CD4-positive, alpha-beta T cell (primary cell): ENCODE results near the gene MUSK. TPM values are rescaled to one million over a fixed set of nuclear protein-coding genes. Genes with fewer than 3 reads are reported as not detected.

Experiments used
- ATAC-seq: fragments of 200-7000 bp; cut with Tn5 transposase; one replicate; pipeline ENCODE4 v1.10.0; 2022; ENCODE audit warnings: mild to moderate bottlenecking; ENCODE audit not compliant: poor library complexity
- CTCF ChIA-PET: fragments of 350-600 bp; sonication (Branson Sonifier 250); formaldehyde crosslinking; loops from one replicate; lab custom pipeline; 2021; ENCODE audit warnings: antibody characterized with exemption, inconsistent platforms; lab: Charles Lee
- POLR2A ChIA-PET: fragments of 350-600 bp; sonication (Branson Sonifier 250); formaldehyde crosslinking; loops from one replicate; lab custom pipeline; 2021; ENCODE audit warnings: antibody characterized with exemption, inconsistent platforms; lab: Charles Lee
- DNase-seq, 14 experiments: peaks; one replicate each; pipeline ENCODE4 v3.0.0-alpha.2; 2013 to 2020; ENCODE audit warnings: mixed read lengths in 2 of 14
- H3K27ac ChIP-seq, 2 donors: one replicate each; pipeline versions ENCODE4 v1.5.1 to v1.7.0; 2013; ENCODE audit warnings: low read length in 2 of 2, low read depth in 1 of 2, mild to moderate bottlenecking in 1 of 2
- H3K27me3 ChIP-seq, 2 experiments: 1 replicate in 1 of 2; 2 replicates in 1 of 2; pipeline versions ENCODE4 v1.6.1 to v1.7.0; 2013; ENCODE audit warnings: low read length in 2 of 2, control low read depth in 1 of 2, mild to moderate bottlenecking in 1 of 2, moderate library complexity in 1 of 2; ENCODE audit not compliant: insufficient read depth in 2 of 2, control insufficient read depth in 1 of 2
- H3K36me3 ChIP-seq: one replicate; pipeline ENCODE4 v1.6.1; 2013; ENCODE audit warnings: low read length, control low read depth; ENCODE audit not compliant: insufficient read depth
- H3K4me1 ChIP-seq: one replicate; pipeline ENCODE4 v1.6.1; 2013; ENCODE audit warnings: low read length, control low read depth; ENCODE audit not compliant: insufficient read depth
- H3K4me3 ChIP-seq: one replicate; pipeline ENCODE4 v1.5.1; 2013; ENCODE audit warnings: mild to moderate bottlenecking, low read length, moderate library complexity
- H3K9me3 ChIP-seq, 2 experiments: 1 replicate in 1 of 2; 2 replicates in 1 of 2; pipeline versions ENCODE4 v1.6.1 to v1.7.0; 2013; ENCODE audit warnings: low read length in 2 of 2, mild to moderate bottlenecking in 2 of 2, control low read depth in 1 of 2, moderate library complexity in 1 of 2; ENCODE audit not compliant: control insufficient read depth in 1 of 2, insufficient read depth in 1 of 2
- H3K27ac Mint-ChIP-seq: one replicate; pipeline ENCODE4 v1.8.0; 2020; ENCODE audit warnings: mixed read lengths
- H3K27me3 Mint-ChIP-seq: one replicate; pipeline ENCODE4 v1.8.0; 2021; ENCODE audit warnings: mixed read lengths
- H3K36me3 Mint-ChIP-seq: one replicate; pipeline ENCODE4 v1.8.0; 2021; ENCODE audit warnings: low read depth, mixed read lengths
- H3K4me1 Mint-ChIP-seq: one replicate; pipeline ENCODE4 v1.8.0; 2021; ENCODE audit warnings: low read depth, mixed read lengths
- H3K4me3 Mint-ChIP-seq: one replicate; pipeline ENCODE4 v1.8.0; 2020; ENCODE audit warnings: mild to moderate bottlenecking, mixed read lengths
- H3K9me3 Mint-ChIP-seq: one replicate; pipeline ENCODE4 v1.8.0; 2020; ENCODE audit warnings: mixed read lengths
- intact Hi-C, 2 experiments: fragments of 100-400 bp; cut with DNase I in 1 of 2; cut with micrococcal nuclease in 1 of 2; formaldehyde crosslinking; loops; one replicate each; pipeline versions ENCODE4 v1.15.1 to v1.9.0; 2023 to 2025; cut with DNase I, micrococcal nuclease
- total RNA-seq, 174 experiments: library from RNA in 2 of 174; stranded (reverse) in 2 of 174; gene quantifications; one replicate each; pipeline ENCODE4 v1.2.3 and lab custom pipeline; 2021 to 2026
- TF ChIP-seq, protein P1 (sequence below): fragments of 200-600 bp; IDR thresholded peaks from one replicate; pipeline ENCODE4 v1.8.0; 2022; ENCODE audit warnings: antibody characterized with exemption, mild to moderate bottlenecking

Gene MUSK
- total RNA-seq, 2 experiments from 2014 or later: not detected

GRCh38 chr9:110745676-110746075 lies 77.1 kb downstream of the MUSK start:
- H3K27me3 Mint-ChIP-seq: no peaks in the 10 kb centered on the region
- no peak for DNase-seq
- intact Hi-C loops: no loop called here

DNA sequence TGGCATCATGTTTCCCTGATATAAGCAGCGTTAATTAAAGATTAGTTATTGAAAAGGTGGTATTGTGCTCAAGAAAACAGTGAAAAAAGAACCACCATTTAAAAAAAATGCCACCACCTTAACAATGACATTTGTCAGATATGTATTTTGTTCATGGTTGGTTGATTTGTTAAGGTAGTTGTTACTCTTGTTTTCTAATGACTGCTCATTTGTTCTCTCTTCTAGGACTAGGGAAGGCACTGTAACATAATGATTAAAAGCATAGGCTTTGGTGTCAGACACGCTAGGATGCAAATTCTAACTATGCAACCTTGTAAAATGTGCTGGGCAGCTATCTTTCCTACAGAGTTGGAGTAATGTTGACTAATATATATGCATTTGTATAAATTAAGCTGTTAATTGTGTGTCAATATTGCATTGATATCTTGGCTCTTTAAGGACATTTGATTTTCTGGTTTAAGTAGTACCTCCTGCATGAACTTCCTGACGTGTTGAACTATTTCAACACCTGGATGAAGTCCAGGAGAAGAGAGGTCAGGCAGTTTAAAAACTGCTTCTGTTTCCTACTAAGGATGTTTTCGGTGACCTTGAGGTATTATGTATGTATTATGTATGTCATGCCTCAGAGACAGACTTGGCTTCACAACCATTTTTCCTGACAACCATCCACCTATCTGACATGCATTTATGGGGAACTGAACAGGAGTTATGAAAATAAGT lies 77.8 kb downstream of the MUSK start:
- intact Hi-C loops: no loop called here
- Mint-ChIP-seq H3K4me1 (no peaks in the 10 kb centered on the region), H3K9me3 (no peaks in the 10 kb centered on the region), H3K27ac (no peak overlapping the region), H3K27me3 (no peaks in the 10 kb centered on the region), H3K36me3 (no peaks in the 10 kb centered on the region), H3K4me3 (no peak overlapping the region)
- TF ChIP-seq, protein P1, sequence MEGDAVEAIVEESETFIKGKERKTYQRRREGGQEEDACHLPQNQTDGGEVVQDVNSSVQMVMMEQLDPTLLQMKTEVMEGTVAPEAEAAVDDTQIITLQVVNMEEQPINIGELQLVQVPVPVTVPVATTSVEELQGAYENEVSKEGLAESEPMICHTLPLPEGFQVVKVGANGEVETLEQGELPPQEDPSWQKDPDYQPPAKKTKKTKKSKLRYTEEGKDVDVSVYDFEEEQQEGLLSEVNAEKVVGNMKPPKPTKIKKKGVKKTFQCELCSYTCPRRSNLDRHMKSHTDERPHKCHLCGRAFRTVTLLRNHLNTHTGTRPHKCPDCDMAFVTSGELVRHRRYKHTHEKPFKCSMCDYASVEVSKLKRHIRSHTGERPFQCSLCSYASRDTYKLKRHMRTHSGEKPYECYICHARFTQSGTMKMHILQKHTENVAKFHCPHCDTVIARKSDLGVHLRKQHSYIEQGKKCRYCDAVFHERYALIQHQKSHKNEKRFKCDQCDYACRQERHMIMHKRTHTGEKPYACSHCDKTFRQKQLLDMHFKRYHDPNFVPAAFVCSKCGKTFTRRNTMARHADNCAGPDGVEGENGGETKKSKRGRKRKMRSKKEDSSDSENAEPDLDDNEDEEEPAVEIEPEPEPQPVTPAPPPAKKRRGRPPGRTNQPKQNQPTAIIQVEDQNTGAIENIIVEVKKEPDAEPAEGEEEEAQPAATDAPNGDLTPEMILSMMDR: no peak
- H3K4me1 ChIP-seq: no peaks in the 10 kb centered on the region
- DNase-seq (no peak), ATAC-seq (no peak)
- POLR2A ChIA-PET: no interaction called here
- no peak overlapping the region for H3K4me3 ChIP-seq
- H3K36me3 ChIP-seq: no peaks in the 10 kb centered on the region
- H3K9me3 ChIP-seq: no peaks in the 10 kb centered on the region
- H3K27ac ChIP-seq: no peak overlapping the region
- CTCF ChIA-PET: no interaction called here
- H3K27me3 ChIP-seq: no peaks in the 10 kb centered on the region

More at GRCh38 chr9:110745676-110746075, 77.1 kb downstream of the MUSK start:
- H3K9me3 Mint-ChIP-seq: no peaks in the 10 kb centered on the region
- H3K36me3 Mint-ChIP-seq: no peaks in the 10 kb centered on the region
- Histone ChIP-seq H3K4me1 (no peaks in the 10 kb centered on the region), H3K4me3 (no peak overlapping the region), H3K27ac (no peak overlapping the region), H3K27me3 (no peaks in the 10 kb centered on the region), H3K9me3 (no peaks in the 10 kb centered on the region), H3K36me3 (no peaks in the 10 kb centered on the region)
- POLR2A ChIA-PET: no interaction called here
- no peaks in the 10 kb centered on the region for H3K4me1 Mint-ChIP-seq
- TF ChIP-seq, protein P1: no peak
- no peak for ATAC-seq
- no peak overlapping the region for H3K27ac Mint-ChIP-seq
- CTCF ChIA-PET: no interaction called here
- H3K4me3 Mint-ChIP-seq: no peak overlapping the region

DNA sequence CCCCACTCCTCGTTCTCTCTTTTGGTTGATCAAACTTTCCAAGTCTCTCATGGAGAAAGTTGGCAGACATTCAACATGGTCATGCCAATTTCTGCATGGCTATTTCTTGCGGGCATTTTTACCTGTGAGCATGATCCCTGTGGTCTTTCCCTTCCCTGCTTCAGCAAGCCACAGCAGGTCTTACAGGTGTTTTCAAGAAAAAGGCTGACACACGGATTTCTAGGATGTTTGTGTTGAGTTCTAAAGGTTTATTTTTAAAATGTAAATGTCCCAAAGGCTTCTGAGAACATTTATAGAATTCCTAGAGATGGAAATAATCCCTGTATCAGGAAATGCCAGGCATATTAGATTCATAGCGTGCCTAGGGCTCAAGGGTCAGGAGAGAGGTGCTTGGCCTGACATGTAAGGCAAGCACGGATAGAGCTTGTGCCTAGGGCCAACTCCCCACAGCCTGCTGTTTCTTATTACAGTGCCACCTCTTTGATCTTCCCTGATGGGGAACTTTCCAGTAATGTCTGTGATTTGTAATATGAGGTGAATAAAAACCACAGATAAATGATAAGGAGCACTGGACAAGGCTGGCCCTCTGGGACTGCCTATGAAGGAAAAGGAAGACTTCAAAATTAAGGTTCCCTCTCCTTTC lies 79.8 kb downstream of the MUSK start:
- POLR2A ChIA-PET: no interaction called here
- Mint-ChIP-seq H3K4me3 (no peak overlapping the region), H3K27ac (no peak overlapping the region), H3K36me3 (no peaks in the 10 kb centered on the region), H3K27me3 (no peaks in the 10 kb centered on the region), H3K9me3 (no peaks in the 10 kb centered on the region), H3K4me1 (no peaks in the 10 kb centered on the region)
- no peak overlapping the region for H3K4me3 ChIP-seq
- H3K27me3 ChIP-seq: no peaks in the 10 kb centered on the region
- H3K27ac ChIP-seq: no peak overlapping the region
- ATAC-seq (no peak), DNase-seq (no peak)
- intact Hi-C loops: no loop called here
- TF ChIP-seq, protein P1: no peak
- no peaks in the 10 kb centered on the region for H3K4me1 ChIP-seq
- H3K36me3 ChIP-seq: no peaks in the 10 kb centered on the region
- CTCF ChIA-PET: no interaction called here
- H3K9me3 ChIP-seq: no peaks in the 10 kb centered on the region
